Mesenchymal stem cell (in vitro differentiated cells and primary cell): ENCODE measurements around the gene BRME1.

Experiments used
- DNase-seq: peaks from one replicate; pipeline ENCODE4 v3.0.0-alpha.2; 2013
- H2AFZ ChIP-seq: one replicate; pipeline ENCODE4 v1.6.1; 2013; ENCODE audit warnings: low read depth, mild to moderate bottlenecking, control low read depth, inconsistent platforms, low read length, moderate library complexity
- H2AK5ac ChIP-seq: 2 replicates; pipeline ENCODE4 v1.6.1; 2013; ENCODE audit warnings: low read length, moderate library complexity, mild to moderate bottlenecking, inconsistent platforms; ENCODE audit not compliant: severe bottlenecking
- H2BK120ac ChIP-seq: one replicate; pipeline ENCODE4 v1.6.1; 2013; ENCODE audit warnings: low read depth, mild to moderate bottlenecking, inconsistent platforms, low read length, moderate library complexity
- H2BK12ac ChIP-seq, 2 experiments: one replicate each; pipeline ENCODE4 v1.6.1; 2013; ENCODE audit warnings: inconsistent platforms in 2 of 2, low read length in 2 of 2, mild to moderate bottlenecking in 2 of 2, moderate library complexity in 2 of 2, control low read depth in 1 of 2
- H2BK15ac ChIP-seq: one replicate; pipeline ENCODE4 v1.6.1; 2013; ENCODE audit warnings: mild to moderate bottlenecking, low read depth, inconsistent platforms; ENCODE audit not compliant: poor library complexity, severe bottlenecking
- H2BK5ac ChIP-seq: 2 replicates; pipeline ENCODE4 v1.6.1; 2013; ENCODE audit warnings: low read depth, mild to moderate bottlenecking, low read length, control low read depth, inconsistent platforms; ENCODE audit not compliant: poor library complexity, severe bottlenecking
- H3K14ac ChIP-seq, 2 experiments: one replicate each; pipeline ENCODE4 v1.6.1; 2013; ENCODE audit warnings: inconsistent platforms in 2 of 2, low read length in 2 of 2, control low read depth in 1 of 2, mild to moderate bottlenecking in 1 of 2, moderate library complexity in 1 of 2
- H3K18ac ChIP-seq, 2 experiments: one replicate each; pipeline ENCODE4 v1.6.1; 2013; ENCODE audit warnings: inconsistent platforms in 2 of 2, low read length in 2 of 2, control low read depth in 1 of 2, low read depth in 1 of 2, mild to moderate bottlenecking in 1 of 2
- H3K23ac ChIP-seq, 2 experiments: one replicate each; pipeline ENCODE4 v1.6.1; 2013; ENCODE audit warnings: inconsistent platforms in 2 of 2, low read length in 2 of 2, mild to moderate bottlenecking in 2 of 2, moderate library complexity in 2 of 2, control low read depth in 1 of 2
- H3K27ac ChIP-seq: 2 replicates; pipeline ENCODE4 v1.5.1; 2013; ENCODE audit warnings: mild to moderate bottlenecking, moderate library complexity, low read length, control low read depth, inconsistent platforms; ENCODE audit not compliant: poor library complexity, severe bottlenecking
- H3K27me3 ChIP-seq, 2 experiments: 2 replicates each; pipeline versions ENCODE4 v1.6.1 to v1.7.0; 2013; ENCODE audit warnings: low read length in 2 of 2, mild to moderate bottlenecking in 2 of 2, moderate library complexity in 2 of 2, control low read depth in 1 of 2, inconsistent platforms in 1 of 2; ENCODE audit not compliant: control insufficient read depth in 1 of 2, insufficient read depth in 1 of 2
- H3K36me3 ChIP-seq, 2 experiments: 2 replicates each; pipeline versions ENCODE4 v1.6.1 to v1.7.0; 2013; ENCODE audit warnings: low read length in 2 of 2, control low read depth in 1 of 2, inconsistent platforms in 1 of 2, low read depth in 1 of 2, mild to moderate bottlenecking in 1 of 2; ENCODE audit not compliant: insufficient read depth in 2 of 2, control insufficient read depth in 1 of 2
- H3K4ac ChIP-seq, 2 experiments: one replicate each; pipeline ENCODE4 v1.6.1; 2013; ENCODE audit warnings: inconsistent platforms in 2 of 2, low read length in 2 of 2, mild to moderate bottlenecking in 2 of 2, moderate library complexity in 2 of 2, control low read depth in 1 of 2, low read depth in 1 of 2
- H3K4me1 ChIP-seq: 2 replicates; pipeline ENCODE4 v1.6.1; 2013; ENCODE audit warnings: low read depth, low read length, control low read depth; ENCODE audit not compliant: control insufficient read depth, insufficient read depth
- H3K4me2 ChIP-seq: 2 replicates; pipeline ENCODE4 v1.6.1; 2013; ENCODE audit warnings: low read length, mild to moderate bottlenecking, inconsistent platforms; ENCODE audit not compliant: poor library complexity, severe bottlenecking
- H3K4me3 ChIP-seq, 2 experiments: 2 replicates each; pipeline versions ENCODE4 v1.5.1 to v1.7.0; 2013; ENCODE audit warnings: low read length in 2 of 2, mild to moderate bottlenecking in 2 of 2, control low read depth in 1 of 2, low read depth in 1 of 2; ENCODE audit not compliant: insufficient read depth in 1 of 2
- H3K79me1 ChIP-seq: replicated peaks from 2 replicates; pipeline ENCODE4 v1.6.1; 2013; ENCODE audit warnings: mild to moderate bottlenecking, control low read depth, low read length, inconsistent platforms; ENCODE audit not compliant: poor library complexity, severe bottlenecking
- H3K9ac ChIP-seq: 2 replicates; pipeline ENCODE4 v1.7.0; 2013; ENCODE audit warnings: mild to moderate bottlenecking, low read length, moderate library complexity
- H3K9me3 ChIP-seq: 2 replicates; pipeline ENCODE4 v1.7.0; 2013; ENCODE audit warnings: mild to moderate bottlenecking, low read length; ENCODE audit not compliant: control insufficient read depth
- H4K8ac ChIP-seq: one replicate; pipeline ENCODE4 v1.6.1; 2013; ENCODE audit warnings: inconsistent platforms, mild to moderate bottlenecking, low read length, moderate library complexity
- H4K91ac ChIP-seq: one replicate; pipeline ENCODE4 v1.6.1; 2013; ENCODE audit warnings: mild to moderate bottlenecking, low read length, inconsistent platforms
- WGBS: methylation state at CpG from one replicate; pipeline ENCODE4 v1.1.7; 2013; ENCODE audit warnings: mixed read lengths; 5-methylcytosine and 5-hydroxymethylcytosine counted together

Gene BRME1

DNA sequence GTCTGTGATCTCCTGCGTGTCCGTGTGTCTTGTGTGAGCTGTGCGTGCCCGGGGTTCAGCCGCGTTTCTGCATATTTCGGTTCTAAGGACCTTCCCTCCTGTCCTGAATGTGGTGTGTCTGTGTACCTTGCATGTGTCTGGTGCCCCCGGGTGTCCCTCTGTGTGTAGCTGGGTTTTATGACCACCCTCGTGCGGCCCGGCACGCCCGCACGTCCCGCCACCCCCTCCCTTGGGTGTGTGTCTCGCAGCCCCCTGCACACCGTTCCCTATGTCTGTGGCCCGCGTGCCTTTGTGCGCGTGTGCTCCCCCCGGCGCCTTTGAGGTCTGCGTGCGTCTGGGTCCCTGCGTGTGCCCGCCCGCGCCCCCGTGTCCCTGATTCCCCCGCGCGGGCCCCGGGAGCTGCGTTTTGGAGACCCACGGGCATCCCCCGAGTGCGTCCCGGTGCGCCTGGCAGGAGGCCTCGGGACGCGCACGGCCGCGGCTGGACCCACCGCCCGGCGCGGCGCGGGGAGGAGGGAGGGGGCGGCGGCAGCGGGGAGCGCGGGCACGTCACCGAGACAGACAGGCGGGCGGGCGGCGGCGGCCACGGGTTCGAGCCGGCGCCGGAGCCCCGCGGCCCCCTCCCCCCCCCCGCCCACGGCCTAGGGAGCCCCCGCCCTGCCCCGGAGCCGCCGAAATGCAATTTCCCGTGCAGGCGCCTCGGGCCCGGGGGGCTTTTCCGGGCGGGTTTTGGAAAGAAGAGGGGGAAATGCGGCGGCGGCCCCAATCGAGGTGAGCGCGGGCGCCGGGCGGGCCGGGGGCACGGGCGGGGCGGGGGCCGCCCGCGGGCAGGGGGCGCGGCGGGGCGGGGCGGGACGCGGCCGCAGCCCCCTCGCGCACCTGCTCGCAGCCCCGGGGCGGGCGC lies 41.0 kb downstream of the BRME1 start:
- H2AFZ ChIP-seq = no peak overlapping the region
- peak overlapping the region; percentile 20 to 29 for H3K4ac ChIP-seq
- H2BK15ac ChIP-seq = peak overlapping the region; percentile 81
- H4K8ac ChIP-seq = peak overlapping the region; percentile 62
- no peak overlapping the region for H2AK5ac ChIP-seq
- H3K27ac ChIP-seq = no peak overlapping the region
- no peak overlapping the region for H3K23ac ChIP-seq
- H3K36me3 ChIP-seq = no peaks in the 10 kb centered on the region
- 26% methylated on average over 34 of the region's 113 CpGs for WGBS
- H2BK120ac ChIP-seq = peak overlapping the region; percentile 42
- peak overlapping the region; percentile 59 to 76 for H2BK12ac ChIP-seq
- H3K14ac ChIP-seq = no peak overlapping the region
- peak overlapping the region; percentile 14 to 29 for H3K18ac ChIP-seq
- H2BK5ac ChIP-seq = no peak overlapping the region
- H3K4me2 ChIP-seq = peak overlapping the region; percentile 91
- peak overlapping the region; percentile 23 for H4K91ac ChIP-seq
- no peaks in the 10 kb centered on the region for H3K27me3 ChIP-seq
- H3K79me1 ChIP-seq = peaks cover 5% of the 10 kb centered on the region
- H3K4me1 ChIP-seq = peaks cover 29% of the 10 kb centered on the region
- H3K4me3 ChIP-seq = peak overlapping the region; percentile 51 to 65
- H3K9me3 ChIP-seq = no peaks in the 10 kb centered on the region
- H3K9ac ChIP-seq = no peak overlapping the region
- DNase-seq = no peak

DNA sequence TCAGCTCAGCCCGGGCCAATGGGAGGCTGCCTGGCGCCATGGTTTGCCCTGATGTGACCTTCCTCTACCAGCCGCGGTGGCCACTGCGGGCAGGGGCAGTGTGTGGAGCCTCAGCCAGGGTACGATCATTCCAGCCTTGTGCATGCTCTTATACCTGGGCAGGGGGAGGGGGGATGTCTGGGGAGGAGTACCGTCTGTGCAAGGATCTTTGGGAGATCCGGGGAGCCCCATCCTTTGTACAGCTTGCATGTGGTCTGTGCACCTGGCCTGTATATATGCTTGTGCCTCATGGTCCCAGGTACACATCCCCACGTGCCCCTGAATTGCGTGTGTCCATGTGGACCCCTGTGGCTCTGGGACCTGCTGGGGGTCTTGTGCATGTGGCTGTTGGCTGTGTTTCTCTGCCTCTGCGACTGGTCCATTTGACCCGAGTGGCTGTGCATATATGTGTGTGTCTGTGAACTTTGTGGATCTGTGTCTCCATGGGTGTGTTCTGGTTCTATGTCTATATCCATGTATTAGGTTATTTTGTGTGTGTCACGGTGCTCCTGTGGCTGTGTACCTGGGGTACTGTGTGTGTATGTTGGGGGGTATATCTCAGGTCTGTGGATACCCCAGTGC lies 41.8 kb downstream of the BRME1 start:
- no peak overlapping the region for H2BK15ac ChIP-seq
- H2BK5ac ChIP-seq = no peak overlapping the region
- peak overlapping the region; percentile 47 for H4K8ac ChIP-seq
- no peaks in the 10 kb centered on the region for H3K27me3 ChIP-seq
- no peak overlapping the region for H3K4me3 ChIP-seq
- H3K9ac ChIP-seq = no peak overlapping the region
- H4K91ac ChIP-seq = no peak overlapping the region
- no peak overlapping the region for H2AFZ ChIP-seq
- H3K18ac ChIP-seq = peak overlapping the region in 1 of 2 experiments; percentile 29
- no peaks in the 10 kb centered on the region for H3K36me3 ChIP-seq
- WGBS = 61% methylated on average over 13 of the region's 13 CpGs
- peaks cover 5% of the 10 kb centered on the region for H3K79me1 ChIP-seq
- DNase-seq = no peak
- peaks cover 30% of the 10 kb centered on the region for H3K4me1 ChIP-seq
- no peak overlapping the region for H3K27ac ChIP-seq
- no peak overlapping the region for H3K14ac ChIP-seq
- no peak overlapping the region for H2AK5ac ChIP-seq
- H3K4ac ChIP-seq = peak overlapping the region in 1 of 2 experiments; percentile 19
- H2BK12ac ChIP-seq = peak overlapping the region; percentile 28 to 76
- H3K23ac ChIP-seq = no peak overlapping the region
- no peaks in the 10 kb centered on the region for H3K9me3 ChIP-seq
- H2BK120ac ChIP-seq = no peak overlapping the region
- H3K4me2 ChIP-seq = no peak overlapping the region

DNA sequence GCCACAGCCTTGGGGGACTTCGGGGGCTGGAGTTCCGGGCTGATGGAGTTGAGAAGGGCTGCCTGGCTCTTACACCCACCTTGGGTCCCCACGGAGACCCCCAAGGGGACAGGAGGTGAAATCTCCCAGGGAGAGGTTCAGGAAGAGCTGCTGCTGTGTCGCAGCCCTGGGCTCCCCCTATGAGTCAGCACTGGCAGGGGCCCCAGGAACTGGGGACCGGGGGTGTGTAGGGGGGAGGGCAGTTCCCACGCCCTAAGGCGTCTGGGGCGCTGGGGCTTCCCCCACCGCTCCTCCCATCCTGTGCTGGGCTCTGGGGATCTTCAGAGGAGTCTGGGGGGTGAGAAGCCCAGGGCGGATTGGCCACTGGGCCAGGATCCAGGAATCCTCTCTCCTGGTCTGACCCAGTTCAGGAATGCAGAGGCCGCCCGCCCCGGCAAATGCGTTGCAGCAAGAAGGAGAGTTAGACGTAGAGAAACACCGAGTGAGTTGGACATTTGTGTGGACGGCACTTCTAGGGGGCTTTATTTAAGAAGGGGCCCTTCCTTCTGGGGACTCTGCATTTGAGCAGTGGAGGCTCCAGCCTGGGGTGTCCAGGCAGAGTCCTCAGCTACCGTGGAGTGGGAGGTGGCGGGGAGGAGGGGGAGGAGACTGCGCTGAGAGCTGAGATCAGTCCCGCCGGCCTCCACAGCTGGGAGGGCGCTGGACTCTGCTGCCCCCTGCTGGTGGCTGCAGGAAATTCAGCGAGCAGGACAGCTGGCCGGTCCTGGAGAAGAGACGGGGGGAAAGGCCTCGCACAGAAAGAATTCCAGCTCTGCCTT lies 44.0 kb downstream of the BRME1 start:
- Histone ChIP-seq H3K4me1 (peaks cover 32% of the 10 kb centered on the region), H2BK5ac (peak overlapping the region; percentile 71)
- WGBS = 8% methylated on average over 27 of the region's 27 CpGs

More for the DNA sequence above, 44.0 kb downstream of the BRME1 start:
- peak overlapping the region; percentile 98 for H4K91ac ChIP-seq
- peak overlapping the region; percentile 86 for H3K4me2 ChIP-seq
- H3K18ac ChIP-seq = peak overlapping the region; percentile 50 to 98
- DNase-seq = peak; percentile 97
- peak overlapping the region; percentile 99 for H2BK15ac ChIP-seq
- no peak overlapping the region for H3K23ac ChIP-seq
- peak overlapping the region; percentile 96 for H4K8ac ChIP-seq
- H3K4ac ChIP-seq = peak overlapping the region; percentile 32 to 96
- peak overlapping the region; percentile 90 for H3K9ac ChIP-seq
- H3K27me3 ChIP-seq = no peaks in the 10 kb centered on the region
- H2AK5ac ChIP-seq = peak overlapping the region; percentile 85
- H2BK12ac ChIP-seq = peak overlapping the region; percentile 64 to 73
- peak overlapping the region; percentile 96 for H3K27ac ChIP-seq
- H3K14ac ChIP-seq = no peak overlapping the region
- peaks cover 5% of the 10 kb centered on the region for H3K79me1 ChIP-seq
- H2AFZ ChIP-seq = no peak overlapping the region
- peak overlapping the region; percentile 24 to 72 for H3K4me3 ChIP-seq
- peak overlapping the region; percentile 100 for H2BK120ac ChIP-seq
- H3K9me3 ChIP-seq = no peaks in the 10 kb centered on the region
- H3K36me3 ChIP-seq = no peaks in the 10 kb centered on the region
